Activated CD4-positive, alpha-beta T cell treated with anti-CD3 and anti-CD28 coated beads for 1 hour (primary cell): ENCODE results near the gene ZMYND8.
"Not testable (repeated sequence)": the region's sequence is repeated elsewhere in the genome, so short reads cannot be mapped to it uniquely, and the experiment has no call there.

Experiments
- DNase-seq: peaks from one replicate; pipeline ENCODE4 v3.0.0-alpha.2; 2020

ZMYND8 gene

DNA sequence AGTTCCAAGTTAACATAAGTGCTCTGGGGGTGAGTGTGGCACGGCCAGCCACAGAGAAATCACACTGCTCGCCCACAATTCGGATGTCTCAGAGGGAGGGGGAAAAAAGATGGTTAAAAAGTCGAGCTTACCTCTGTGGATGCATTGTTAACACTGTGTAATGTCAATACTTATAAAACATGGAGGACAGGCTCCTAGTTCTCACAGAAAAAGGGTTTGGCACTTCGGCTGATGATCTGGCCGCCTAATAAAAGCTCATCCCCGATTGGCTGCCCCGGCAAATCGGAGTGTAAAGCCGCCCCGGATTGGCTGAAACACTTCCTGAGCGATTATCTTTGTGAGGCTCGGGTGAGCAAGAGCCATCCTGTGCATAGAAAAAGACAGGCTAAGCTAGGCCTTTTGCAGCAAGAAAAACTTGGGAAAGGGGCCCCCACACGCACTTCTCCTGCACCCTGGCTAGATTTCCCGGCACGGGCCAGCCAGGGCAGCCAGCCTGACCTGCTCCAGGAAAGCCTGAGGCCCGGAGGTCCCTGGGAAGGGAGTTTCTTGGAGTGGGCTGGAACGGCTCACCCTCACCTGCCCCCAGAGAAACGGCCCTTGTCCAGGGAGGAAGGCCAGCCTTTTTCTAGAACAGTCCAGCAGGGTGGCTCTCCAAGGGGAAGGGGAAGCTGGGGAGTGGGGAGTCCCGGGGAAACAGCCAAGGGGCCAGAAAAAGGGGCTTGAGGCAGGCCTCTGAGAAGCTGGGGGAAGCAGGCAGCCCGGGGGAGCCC, at the start of gene ZMYND8:
Gene ZMYND8, minus strand, starts transcription at position 174 of the 770 bp plus-strand sequence. Its CDS starts 29 bp downstream, at position 145.
- peak; percentile 97 for DNase-seq

DNA sequence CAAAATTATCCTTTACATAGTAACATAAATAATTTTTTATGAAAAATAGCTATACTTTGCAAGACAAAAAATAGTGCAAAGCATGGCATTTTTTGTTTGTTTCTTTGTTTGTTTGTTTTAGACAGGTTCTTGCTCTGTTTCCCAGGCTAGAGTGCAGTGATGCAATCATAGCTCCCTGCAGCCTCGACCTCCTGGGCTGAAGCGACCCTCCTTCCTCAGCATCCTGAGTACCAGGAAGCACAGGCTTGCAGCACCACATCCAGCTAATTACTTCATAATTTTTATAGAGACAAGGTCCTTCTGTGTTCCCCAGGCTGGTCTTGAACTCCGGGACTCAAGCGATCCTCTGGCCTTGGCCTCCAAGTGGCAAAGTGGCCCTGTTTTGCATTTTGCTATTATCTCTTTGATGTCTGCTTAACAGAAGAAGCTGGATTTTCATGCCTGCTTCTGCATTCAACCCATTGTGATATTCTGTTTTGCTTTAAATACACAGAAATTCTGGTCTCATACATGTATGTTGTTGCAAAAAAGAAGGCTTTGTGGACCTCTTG, 49.4 kb upstream of the ZMYND8 start:
- no peak for DNase-seq

DNA sequence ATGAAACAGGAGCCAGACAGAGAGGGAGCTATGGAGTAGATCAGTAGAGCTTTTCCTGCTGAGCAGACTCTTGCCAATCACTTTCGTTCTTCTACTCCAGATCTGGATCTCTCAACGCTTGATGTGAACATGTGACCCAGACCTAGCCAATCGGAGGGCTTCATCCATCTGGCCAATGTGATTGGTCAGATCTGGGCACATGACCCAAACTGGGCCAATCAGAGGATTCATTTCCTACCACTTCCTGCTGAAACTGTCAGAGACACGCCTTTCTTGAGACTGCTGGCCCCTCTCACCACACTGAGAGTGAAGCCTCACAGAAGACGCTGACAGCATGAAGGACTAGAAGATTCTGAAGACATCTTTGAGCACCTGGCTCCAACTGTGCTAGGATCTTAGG, 44.2 kb upstream of the ZMYND8 start:
- no peak for DNase-seq

DNA sequence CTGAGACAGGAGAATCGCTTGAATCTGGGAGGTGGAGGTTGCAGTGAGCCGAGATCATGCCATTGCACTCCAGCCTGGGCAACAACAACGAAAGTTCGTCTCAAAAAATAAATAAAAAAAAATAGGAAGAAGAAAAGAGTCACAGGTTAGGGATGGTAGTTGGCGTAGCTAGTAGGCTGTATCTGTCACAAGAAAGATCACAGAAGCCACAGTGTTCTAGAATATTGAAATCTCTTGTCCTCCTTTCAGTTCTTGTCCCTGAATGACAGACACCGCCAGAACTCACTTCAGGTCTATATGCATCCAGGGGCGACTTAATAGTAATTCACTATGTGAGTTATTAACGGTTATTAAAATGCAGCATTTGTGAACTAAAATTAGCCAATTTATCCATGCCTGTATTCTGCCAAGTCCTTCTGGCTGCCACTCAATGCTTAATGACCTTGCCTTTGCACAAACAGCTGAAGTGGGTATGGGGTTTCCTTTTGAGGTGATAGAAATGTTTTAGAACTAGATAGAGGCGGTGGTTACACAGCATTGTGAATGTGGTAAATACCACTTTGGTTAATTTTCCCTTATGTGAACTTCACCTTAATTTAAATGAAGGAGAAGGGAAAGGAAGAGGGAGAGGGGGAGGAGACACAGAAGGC, 41.3 kb upstream of the ZMYND8 start:
- DNase-seq: no peak

DNA sequence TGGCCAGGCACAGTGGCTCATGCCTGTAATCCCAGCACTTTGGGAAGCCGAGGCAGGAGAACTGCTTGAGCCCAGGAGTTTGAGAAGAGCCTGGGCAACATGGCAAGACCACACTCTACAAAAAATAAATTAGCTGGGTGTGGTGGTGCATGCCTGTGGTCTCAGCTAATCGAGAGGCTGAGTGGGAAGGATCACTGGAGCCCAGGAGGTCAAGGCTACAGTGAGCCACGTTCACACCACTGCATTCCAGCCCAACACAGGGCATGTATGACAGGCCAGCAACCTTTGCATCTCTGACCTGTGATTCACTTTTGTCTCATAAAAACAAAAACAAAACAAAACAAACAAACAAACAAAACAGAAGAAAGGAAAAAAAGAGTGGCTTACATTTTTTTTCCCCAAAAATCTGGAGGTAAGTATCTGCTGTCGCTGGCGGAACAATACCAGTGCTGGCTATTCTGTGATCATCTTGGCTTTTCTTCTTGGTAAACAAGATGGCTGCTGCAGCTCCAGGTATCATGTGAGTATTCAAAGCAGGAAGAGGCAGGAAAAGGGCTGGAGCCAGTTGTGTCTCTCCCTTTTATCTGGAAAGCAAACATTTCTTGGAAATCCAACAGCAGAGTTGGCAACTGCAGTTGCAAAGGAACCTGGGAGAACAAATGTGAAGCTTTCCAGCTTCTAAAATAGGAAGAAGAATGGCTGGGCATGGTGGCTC, 40.4 kb upstream of the ZMYND8 start:
- no peak for DNase-seq

DNA sequence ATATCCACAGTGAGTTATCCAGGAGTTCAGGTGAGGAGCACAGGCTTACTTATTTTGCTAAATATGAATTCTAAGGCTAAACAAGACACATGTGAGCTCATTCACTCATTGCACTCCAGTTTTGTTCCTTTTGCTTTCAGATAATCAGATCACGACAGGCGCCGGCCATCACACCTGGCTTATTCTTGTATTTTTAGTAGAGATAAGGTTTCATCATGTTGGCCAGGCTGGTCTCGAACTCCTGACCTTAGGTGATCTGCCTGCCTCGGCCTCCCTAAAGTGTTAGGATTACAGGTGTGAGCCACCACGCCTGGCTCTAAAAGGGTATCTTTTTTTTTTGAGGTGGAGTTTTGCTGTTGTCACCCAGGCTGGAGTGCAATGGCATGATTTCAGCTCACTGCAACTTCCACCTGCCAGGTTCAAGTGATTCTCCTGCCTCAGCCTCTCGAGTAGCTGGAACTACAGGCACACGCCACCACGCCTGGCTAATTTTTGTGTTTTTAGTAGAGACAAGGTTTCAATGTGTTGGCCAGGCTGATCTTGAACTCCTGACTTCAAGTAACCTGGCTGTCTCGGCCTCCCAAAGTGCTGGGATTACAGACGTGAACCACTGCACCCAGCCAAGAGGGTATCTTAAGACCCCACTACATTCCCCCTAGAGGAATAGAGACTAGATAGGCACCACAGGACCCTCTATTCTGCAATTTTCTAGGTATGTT, 37.5 kb upstream of the ZMYND8 start:
- DNase-seq: not testable (repeated sequence)

DNA sequence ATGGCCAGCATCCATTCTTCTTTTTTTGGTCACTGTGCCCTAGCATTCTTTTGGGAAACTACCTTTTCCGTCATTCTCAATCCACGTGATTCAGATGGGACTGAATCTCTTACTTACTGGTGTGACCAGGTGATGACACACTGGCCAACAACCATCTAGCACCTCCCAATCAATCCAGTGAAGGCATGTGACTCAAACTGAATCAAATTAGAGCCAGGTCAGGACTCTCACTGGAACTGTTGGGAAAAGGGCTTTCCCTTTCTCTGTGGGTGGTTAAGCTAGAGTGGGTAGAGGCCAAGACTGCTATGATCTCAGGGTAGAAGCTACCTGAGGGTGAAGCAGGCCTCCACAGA, 36.2 kb upstream of the ZMYND8 start:
- no peak for DNase-seq

DNA sequence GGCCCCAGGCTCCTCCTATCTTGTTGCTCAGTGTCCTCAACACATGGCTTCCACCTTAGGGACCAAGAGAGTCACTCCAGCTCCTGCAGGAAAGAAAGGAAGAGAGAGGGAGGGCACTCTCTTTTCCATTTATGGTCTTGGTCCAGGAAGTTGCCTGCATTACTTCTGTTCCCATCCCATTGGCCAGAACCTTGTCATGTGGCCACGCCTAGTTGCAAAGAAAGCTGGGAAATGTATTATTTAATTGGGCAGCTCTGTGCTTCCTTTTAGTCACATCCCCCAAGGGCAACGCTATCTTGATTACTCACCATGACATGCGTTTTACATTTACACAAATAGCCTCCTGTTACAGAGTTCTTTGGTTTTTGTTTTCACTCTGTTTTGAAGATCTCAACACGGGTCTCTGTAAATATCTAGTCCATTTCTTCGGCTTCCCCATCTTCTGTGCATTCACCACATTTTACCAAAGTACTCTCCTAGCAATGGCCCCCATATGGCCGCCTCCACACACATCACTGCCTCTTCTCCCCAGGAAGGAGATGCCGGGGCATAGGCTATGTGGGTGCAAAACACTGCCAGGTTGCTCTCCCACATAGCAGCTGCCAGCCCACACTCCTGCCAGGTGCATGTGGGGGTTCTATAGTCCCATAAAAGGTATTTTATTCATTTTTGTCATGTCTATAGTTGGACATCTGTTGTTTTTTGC, 35.7 kb upstream of the ZMYND8 start:
- DNase-seq: no peak

DNA sequence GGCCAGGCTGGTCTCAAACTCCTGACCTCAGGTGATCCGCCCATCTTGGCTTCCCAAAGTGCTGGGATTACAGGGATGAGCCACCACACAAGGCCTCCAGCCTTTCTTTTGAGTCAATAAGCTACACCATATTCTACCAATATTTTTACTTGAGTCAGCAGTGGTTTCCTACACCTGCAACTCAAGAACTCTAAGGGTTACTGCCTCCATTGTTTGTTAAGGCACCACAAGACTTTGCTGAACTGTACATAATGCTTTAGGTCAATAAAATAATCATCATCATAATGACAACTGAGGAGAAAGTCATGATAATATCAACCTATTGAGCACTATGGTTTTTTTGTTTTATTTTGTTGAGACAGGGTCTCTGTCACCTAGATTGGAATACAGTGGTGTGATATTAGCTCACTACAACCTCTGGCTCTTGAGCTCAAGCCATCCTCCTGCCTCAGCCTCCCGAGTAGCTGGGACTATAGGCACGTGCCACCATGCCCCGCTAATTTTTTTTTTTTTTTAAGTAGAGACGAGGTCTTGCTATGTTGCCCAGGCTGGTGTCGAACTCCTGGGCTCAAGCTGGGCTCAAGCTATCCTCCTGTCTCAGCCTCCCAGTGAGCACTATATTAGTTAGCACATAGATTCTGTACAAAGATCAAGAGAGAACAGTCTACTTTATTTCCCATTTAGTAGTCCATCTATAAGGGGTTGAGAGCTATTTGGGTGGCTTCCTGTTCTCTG, 34.9 kb upstream of the ZMYND8 start:
- DNase-seq: no peak

DNA sequence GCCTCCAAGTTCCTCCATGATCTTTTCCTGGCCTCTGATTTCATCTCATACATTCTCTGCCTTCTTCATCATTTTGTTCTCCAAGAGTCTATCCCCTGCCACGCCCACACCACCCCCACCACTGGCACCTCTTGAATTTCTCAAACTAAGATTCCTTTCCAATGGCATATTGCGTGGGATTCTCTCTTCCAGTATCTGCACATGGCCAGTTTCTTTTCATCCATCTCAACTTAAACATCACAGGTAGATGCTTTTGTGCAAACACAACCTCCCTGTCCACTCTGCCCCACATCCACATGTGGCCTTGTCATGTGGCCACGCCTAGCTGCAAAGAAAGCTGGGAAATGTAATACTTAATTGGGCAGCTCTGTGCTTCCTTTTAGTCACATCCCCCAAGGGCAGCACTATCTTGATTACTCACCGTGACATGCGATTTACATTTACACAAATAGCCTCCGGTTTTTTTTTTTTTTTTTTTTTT, 33.4 kb upstream of the ZMYND8 start:
- no peak for DNase-seq

DNA sequence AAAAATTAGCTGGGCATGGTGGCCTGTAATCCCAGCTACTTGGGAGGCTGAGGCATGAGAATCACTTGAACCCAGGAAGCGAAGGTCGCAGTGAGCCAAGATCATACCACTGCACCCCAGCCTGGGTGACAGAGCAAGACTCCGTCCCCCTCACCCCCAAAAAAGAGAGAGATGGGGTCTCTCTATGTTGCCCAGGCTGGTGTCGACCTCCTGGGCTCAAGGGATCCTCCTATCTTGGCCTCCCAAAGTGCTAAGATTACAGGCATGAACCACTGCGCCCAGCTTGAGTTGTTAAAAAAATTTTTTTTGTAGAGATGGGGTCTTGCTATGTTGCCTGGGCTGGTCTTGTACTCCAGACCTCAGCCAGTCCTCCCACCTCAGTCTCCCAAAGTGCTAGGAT, 29.5 kb upstream of the ZMYND8 start:
- DNase-seq: not testable (repeated sequence)

DNA sequence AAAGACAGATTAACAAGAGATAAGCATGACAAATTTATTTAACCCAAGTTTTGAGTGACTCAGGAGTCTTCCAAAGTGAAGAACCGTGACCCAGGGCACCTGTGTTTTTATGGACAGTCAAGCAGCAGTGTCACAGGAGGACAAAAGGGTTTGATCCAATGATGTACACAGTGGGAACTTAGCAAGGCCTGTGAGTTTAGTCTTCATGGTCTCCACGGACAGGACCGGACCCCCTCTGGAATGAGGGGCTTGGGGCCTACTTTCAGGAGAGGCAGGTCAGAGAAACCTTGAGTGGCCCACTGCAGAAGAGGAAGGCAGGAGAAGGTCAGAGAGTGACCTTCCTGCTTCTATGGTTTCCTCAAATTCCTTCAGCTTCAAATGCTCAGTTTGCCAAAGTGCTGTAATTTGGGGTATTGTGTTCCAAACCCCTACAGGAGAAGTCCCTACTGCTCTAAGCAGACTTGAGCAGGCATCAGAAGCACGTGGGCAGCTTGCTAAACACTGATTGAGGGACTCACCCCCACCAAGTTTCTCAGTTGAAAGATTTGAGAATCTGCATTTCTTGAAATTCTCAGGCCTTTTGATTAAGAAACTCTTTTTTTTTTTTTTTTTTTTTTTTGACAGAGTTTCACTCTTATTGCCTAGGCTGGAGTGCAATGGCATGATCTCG, 26.4 kb upstream of the ZMYND8 start:
- DNase-seq: no peak

DNA sequence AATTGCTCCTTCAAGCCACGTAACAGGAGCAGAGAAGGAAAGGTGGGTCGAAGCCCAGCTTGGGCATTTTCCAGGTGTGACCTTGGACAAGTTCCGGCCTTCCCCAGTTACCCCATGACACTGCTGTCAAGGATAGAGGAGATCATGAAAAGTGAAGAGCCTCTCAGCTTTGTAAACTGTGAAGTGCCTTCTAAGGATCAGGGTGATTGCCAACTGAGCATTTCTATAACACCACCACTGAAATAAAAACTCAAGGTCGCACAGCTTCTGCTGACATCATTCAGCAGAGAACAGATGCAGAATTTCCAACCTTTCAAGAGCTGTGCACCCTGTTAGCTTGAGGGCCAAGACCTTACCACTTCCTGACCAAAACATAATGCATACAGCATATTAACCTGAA, 24.0 kb upstream of the ZMYND8 start:
- no peak for DNase-seq

DNA sequence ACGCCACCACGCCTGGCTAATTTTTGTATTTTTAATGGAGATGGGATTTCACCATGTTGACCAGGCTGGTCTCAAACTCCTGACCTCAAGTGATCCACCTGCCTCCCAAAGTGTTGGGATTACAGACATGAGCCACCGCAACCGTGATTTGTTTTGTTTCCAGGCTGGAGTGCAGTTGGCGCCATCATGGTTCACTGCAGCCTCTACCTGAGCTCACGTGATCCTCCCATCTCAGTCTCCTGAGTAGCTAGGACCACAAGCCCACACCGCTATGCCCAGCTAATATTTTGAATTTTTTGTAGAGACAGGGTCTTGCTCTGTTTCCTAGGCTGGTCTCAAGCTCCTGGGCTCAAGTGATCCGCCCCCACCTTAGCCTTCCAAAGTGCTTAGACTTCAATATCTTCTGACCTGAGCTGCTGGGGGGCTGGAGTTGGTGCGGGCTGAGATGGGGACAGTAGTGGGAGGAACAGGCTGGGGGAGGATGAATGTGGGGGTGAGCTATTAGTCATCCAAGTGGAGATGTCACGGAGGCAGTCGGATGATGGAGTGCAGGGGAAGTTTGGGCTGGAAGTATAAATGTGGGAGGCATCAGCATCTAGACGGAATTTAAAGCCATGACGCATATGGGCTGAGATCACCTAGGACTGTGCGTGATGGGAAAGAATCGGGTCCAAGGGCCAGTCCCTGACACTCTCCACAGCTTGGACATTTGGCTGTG, 23.1 kb upstream of the ZMYND8 start:
- no peak for DNase-seq

DNA sequence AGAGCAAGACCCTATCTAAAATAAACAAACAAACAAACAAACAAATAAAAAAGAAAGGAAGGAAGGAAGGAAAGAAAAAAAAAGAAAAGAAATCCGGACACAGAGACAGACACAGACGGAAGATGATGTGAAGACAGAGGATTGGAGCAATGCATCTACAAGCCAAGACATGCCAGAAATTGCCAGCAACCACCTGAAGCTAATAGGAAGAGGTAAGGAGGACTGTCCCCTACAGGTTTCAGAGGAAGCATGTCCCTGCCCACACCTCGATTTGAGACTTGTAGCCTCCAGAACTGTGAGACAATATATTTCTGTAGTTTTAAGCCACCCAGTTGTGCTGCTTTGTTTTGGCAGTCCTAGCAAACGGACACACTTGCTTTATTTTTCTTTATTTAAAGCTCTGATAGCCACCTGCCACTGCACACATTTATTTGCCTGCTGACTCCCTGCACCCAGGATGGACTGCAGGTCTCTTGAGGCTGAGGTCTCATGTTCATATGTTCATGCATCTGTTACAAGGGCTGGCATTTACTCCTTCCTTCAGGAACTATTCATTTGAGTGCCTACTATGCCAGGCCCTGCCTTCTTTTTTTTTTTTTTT, 20.7 kb upstream of the ZMYND8 start:
- DNase-seq: no peak

DNA sequence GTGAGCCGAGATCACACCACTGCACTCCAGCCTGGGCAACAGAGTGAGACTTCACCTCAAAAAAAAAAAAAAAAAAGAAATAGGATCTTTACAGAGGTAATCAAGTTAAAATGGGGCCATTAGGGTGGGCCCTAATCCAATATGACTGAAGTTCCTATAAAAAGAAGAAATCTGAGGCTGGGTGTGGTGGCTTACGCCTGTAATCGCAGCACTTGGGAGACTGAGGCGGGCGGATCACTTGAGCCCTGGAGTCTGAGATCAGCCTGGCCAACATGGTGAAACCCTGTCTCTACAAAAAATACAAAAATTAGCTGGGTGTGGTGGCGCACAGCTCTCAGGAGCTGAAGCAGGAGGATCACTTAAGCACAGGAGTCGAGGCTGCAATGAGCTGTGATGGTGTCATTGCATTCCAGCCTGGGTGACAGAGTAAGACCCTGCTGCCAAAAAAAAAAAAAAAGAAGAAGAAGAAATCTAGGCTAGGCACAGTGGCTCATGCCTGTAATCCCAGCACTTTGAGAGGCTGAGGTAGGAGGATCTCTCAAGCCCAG, 19.7 kb upstream of the ZMYND8 start:
- not testable (repeated sequence) for DNase-seq

DNA sequence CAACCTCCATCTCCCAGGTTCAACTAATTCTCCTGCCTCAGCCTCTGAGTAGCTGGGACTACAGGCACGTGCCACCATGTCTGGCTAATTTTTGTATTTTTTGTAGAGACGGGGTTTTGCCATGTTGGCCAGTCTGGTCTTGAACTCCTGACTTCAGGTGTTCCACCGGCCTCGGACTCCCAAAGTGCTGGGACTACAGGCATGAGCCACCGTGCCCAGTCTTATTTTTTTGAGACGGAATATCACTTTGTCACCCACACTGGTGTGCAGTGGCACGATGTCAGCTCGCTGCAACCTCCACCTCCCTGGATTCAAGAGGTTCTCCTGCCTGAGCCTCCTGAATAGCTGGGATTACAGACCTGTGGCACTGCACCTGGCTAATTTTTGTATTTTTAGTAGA, 17.6 kb upstream of the ZMYND8 start:
- DNase-seq: not testable (repeated sequence)

DNA sequence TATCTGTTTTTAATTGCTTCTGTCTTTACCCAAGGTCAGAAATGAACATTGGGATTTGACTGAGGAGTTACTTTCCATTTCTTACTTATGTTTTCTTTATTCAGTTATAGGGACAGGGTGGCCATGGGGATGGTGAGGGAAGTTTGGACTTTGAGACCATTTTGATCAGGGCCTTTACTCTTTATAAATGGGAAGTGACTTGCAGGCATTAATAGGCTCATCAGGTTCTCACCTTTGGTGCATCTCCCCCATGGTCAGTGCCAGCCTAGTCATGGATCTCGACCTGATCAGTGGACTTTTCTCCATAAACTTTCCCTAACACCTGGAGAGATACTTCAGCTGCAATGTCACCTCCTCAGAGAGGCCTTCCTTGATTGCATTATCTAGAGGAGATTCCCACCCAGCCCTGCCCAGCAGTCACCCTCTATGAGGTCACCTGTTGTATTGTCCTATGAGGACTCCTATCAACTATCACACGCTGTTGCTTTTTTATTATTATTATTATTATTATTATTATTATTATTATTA, 16.8 kb upstream of the ZMYND8 start:
- DNase-seq: no peak
